IPS-15b (cell line): ENCODE results near the gene LRIT1.

ENCODE experiments used
- H3K27me3 ChIP-seq: one replicate; pipeline ENCODE4 v1.6.1; 2013; ENCODE audit warnings: low read length; ENCODE audit not compliant: control insufficient read depth, insufficient read depth
- H3K36me3 ChIP-seq: one replicate; pipeline ENCODE4 v1.6.1; 2013; ENCODE audit warnings: low read length; ENCODE audit not compliant: control insufficient read depth, insufficient read depth
- H3K4me1 ChIP-seq: one replicate; pipeline ENCODE4 v1.6.1; 2013; ENCODE audit warnings: mild to moderate bottlenecking, low read length; ENCODE audit not compliant: control insufficient read depth, insufficient read depth
- H3K4me3 ChIP-seq: one replicate; pipeline ENCODE4 v1.5.1; 2013; ENCODE audit warnings: low read depth, low read length
- H3K9ac ChIP-seq: one replicate; pipeline ENCODE4 v1.6.1; 2013; ENCODE audit warnings: low read depth, mild to moderate bottlenecking, low read length
- H3K9me3 ChIP-seq: one replicate; pipeline ENCODE4 v1.6.1; 2013; ENCODE audit warnings: mild to moderate bottlenecking, low read length; ENCODE audit not compliant: control insufficient read depth, insufficient read depth

Gene LRIT1

DNA sequence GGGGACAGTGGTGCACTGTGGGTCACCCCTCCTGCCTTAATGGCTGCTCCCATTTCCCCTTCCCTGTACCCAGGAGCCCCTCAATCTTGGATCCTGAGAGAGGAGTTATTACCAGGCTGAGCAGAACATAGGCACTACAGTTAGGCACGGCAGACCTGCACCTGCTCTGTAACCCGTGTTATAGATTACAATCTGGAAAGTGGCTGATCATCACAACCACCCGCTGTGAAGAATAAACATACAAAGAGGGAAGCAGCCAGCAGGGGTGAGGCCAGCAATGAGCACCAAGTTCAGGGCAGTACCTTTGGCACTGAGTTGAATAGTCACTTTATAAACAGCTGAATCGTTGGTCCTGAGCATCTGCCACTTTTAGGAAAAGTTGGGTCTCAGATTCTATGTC lies 45.3 kb downstream of the LRIT1 start:
- Histone ChIP-seq H3K9me3 (no peaks in the 10 kb centered on the region), H3K9ac (no peak overlapping the region), H3K4me3 (no peak overlapping the region), H3K4me1 (peaks cover 3% of the 10 kb centered on the region), H3K36me3 (peaks cover 4% of the 10 kb centered on the region), H3K27me3 (peaks cover 59% of the 10 kb centered on the region)

DNA sequence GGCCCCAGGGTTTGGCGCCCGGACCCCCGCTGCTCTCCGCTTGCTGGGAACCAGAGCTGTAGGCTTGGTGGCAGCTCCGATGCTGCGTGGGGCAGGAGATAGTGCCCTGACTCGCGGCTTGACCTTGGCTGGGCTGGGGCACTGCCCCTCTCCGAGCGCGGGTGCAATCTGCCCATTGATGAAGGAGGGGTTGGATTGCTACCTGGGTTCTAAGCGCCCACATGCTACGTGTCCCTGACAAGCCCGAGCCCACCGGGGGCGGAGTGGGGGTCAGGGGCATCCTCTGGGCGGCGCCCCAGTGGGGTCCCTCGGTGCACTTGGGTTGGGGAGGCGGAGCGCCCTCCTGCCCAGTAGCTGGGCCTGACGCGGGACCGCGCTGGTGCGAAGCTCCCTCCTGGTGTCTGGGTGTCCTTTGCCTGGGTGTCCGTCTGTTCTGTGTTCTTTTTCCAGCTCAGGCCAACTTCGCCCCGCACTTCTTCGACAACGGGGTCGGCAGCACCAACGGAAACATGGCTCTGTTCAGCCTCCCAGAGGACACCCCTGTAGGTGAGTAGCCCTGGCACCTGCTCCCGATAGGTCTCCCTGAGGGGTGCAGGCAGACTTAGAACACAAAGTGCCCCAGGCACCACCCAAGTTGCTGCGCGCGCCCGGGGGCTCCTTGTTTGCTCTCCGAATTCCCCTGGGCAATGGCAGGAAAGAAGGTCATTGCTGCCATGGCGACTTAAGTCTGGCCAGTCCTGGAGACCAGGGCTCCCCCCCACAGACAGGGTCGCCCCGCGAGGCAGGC lies 46.1 kb downstream of the LRIT1 start:
- H3K9me3 ChIP-seq = no peaks in the 10 kb centered on the region
- peaks cover 61% of the 10 kb centered on the region for H3K27me3 ChIP-seq
- H3K36me3 ChIP-seq = peaks cover 4% of the 10 kb centered on the region
- peaks cover 3% of the 10 kb centered on the region for H3K4me1 ChIP-seq
- H3K9ac ChIP-seq = no peak overlapping the region
- H3K4me3 ChIP-seq = peak overlapping the region; percentile 68

- Histone ChIP-seq H3K9me3 (no peaks in the 10 kb centered on the region), H3K4me3 (peak within 1 kb of the TSS; percentile 68), H3K4me1 (peaks cover 3% of the 10 kb centered on the region), H3K27me3 (peaks cover 61% of the 10 kb centered on the region), H3K9ac (no peak within 1 kb of the TSS), H3K36me3 (peaks cover 4% of the 10 kb centered on the region)
These were observed 46.8 kb downstream of the LRIT1 start, which contains the start of gene CDHR1 for GRCh38 chr10:84194424-84195043. CDHR1 (plus strand) TSS chr10:84194537; CDS start chr10:84194761, 224 bp downstream.

DNA sequence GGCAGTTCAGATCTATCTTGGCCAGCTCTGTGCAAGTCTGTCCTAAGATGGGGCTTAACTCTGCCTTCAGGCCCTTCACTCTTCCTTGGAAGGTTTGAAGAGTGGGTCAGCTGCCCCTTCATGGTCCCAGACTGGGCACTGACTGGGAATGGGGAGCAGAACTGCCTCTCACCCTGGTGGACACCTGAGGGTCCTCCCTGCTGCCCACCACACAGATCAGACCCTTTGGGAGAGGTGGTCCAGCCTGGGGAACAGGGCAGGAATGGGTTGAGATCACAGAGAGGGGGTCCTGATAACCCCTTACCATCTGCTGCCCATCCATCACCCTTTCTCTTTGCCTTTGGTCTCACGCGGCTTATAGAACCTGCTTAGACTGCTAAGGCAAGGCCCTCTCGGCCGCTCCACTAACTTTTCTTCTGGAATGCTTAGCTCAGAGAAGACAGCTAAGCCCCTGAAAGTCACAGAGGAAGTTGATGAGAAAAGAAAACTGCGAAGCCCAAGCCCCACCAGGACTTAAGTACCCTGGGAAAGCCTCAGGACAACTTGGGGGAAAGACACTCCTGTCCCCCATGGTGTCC lies 47.4 kb downstream of the LRIT1 start:
- Histone ChIP-seq H3K4me3 (peak overlapping the region; percentile 39), H3K9ac (no peak overlapping the region), H3K36me3 (peaks cover 4% of the 10 kb centered on the region), H3K27me3 (peaks cover 61% of the 10 kb centered on the region), H3K4me1 (peaks cover 3% of the 10 kb centered on the region), H3K9me3 (no peaks in the 10 kb centered on the region)

DNA sequence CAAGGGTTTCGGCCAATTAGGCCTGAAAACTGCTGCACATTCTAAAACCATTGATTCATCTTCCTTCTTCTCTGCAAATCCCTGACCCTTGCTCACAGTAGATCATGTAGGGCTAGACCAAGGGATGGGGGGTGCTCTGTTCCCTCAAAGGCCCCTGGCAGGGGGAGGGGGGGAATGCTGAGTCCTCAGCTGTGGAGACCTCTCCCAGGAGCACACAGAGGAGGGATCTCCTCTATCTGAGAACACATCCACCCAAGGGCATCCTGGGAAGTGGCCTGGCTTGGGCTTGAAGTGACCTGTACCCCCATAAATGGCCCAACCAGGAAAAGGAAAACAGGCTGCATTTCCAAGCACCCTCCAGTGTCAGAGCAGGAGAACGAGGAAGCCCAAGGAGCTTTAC lies 48.0 kb downstream of the LRIT1 start:
- Histone ChIP-seq H3K9me3 (no peaks in the 10 kb centered on the region), H3K9ac (no peak overlapping the region), H3K4me3 (no peak overlapping the region), H3K4me1 (peaks cover 3% of the 10 kb centered on the region), H3K27me3 (peaks cover 61% of the 10 kb centered on the region), H3K36me3 (peaks cover 4% of the 10 kb centered on the region)

GRCh38 chr10:84191106-84191505 lies 50.2 kb downstream of the LRIT1 start:
- Histone ChIP-seq H3K9ac (no peak overlapping the region), H3K4me1 (peaks cover 3% of the 10 kb centered on the region), H3K9me3 (no peaks in the 10 kb centered on the region), H3K27me3 (peaks cover 43% of the 10 kb centered on the region), H3K36me3 (no peaks in the 10 kb centered on the region), H3K4me3 (no peak overlapping the region)

- no peak overlapping the region for H3K9ac ChIP-seq
- peaks cover 38% of the 10 kb centered on the region for H3K27me3 ChIP-seq
- no peak overlapping the region for H3K4me3 ChIP-seq
- peaks cover 3% of the 10 kb centered on the region for H3K4me1 ChIP-seq
- H3K9me3 ChIP-seq = no peaks in the 10 kb centered on the region
- H3K36me3 ChIP-seq = no peaks in the 10 kb centered on the region
These were observed 50.7 kb downstream of the LRIT1 start for GRCh38 chr10:84190621-84191020.

GRCh38 chr10:84188815-84189214 lies 52.5 kb downstream of the LRIT1 start:
- Histone ChIP-seq H3K36me3 (no peaks in the 10 kb centered on the region), H3K9me3 (no peaks in the 10 kb centered on the region), H3K9ac (no peak overlapping the region), H3K27me3 (peaks cover 23% of the 10 kb centered on the region), H3K4me1 (no peaks in the 10 kb centered on the region), H3K4me3 (no peak overlapping the region)

DNA sequence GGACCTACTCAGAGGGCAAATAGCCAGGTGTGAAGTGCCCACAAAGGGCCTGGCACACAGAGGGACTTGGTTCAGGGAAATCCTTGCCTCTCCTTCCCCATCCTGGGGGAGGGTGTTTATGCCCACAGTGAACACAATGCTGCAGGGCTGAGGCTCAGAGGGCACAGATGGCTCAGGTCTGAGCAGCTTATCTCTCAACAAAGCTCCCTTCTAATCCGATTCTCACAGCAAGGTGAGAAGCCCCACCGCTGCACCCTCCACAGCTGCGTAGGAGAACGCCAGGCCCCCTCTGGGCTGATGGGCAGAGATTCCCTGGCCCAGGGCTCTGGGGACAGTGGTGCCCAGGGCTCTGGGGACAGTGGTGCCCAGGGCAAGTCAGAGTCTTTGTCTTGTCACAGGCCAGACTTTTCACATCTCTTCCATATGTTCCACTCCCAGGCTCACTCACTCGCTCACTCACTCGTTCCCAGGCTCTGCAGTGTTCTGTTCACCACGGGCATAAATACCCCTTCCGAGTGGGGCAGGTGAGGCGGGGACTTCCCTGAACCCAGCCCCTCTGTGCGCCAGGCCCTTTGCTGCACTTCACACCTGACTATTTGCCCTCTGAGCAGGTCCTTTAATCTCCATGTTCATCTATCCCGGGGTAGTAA lies 55.7 kb downstream of the LRIT1 start:
- Histone ChIP-seq H3K9ac (no peak overlapping the region), H3K27me3 (peaks cover 2% of the 10 kb centered on the region), H3K4me1 (no peaks in the 10 kb centered on the region), H3K4me3 (no peak overlapping the region), H3K36me3 (no peaks in the 10 kb centered on the region), H3K9me3 (no peaks in the 10 kb centered on the region)

DNA sequence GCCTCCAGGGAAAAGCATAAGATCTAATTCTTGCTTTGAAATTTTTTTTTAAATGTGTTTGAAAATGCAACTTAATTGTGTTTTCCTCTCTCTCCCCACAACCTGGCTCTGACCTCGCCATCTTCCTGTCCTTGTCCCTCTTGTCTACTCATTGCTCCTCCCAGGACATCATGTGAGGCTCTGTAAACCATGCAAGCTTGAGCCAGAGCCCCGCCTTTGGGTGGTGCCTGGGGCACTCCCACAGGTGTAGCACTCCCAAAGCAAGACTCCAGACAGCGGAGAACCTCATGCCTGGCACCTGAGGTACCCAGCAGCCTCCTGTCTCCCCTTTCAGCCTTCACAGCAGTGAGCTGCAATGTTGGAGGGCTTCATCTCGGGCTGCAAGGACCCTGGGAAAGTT lies 56.8 kb downstream of the LRIT1 start:
- H3K27me3 ChIP-seq = peaks cover 2% of the 10 kb centered on the region
- no peaks in the 10 kb centered on the region for H3K36me3 ChIP-seq
- H3K9me3 ChIP-seq = no peaks in the 10 kb centered on the region
- no peaks in the 10 kb centered on the region for H3K4me1 ChIP-seq
- H3K4me3 ChIP-seq = no peak overlapping the region
- H3K9ac ChIP-seq = no peak overlapping the region

- Histone ChIP-seq H3K4me3 (no peak overlapping the region), H3K9me3 (no peaks in the 10 kb centered on the region), H3K27me3 (no peaks in the 10 kb centered on the region), H3K4me1 (no peaks in the 10 kb centered on the region), H3K9ac (no peak overlapping the region), H3K36me3 (no peaks in the 10 kb centered on the region)
These were observed 59.7 kb downstream of the LRIT1 start for GRCh38 chr10:84181631-84182030.
